Progenitor cell of endocrine pancreas (in vitro differentiated cells): ENCODE results near the gene SHISA8. TPM values are rescaled to one million over a fixed set of nuclear protein-coding genes. Genes with fewer than 3 reads are reported as not detected.

Experiments used
- DNase-seq: peaks from one replicate; pipeline ENCODE4 v3.0.0; 2021; ENCODE audit warnings: low spot score; ENCODE audit not compliant: unreplicated experiment
- H3K27ac Mint-ChIP-seq: 2 replicates; pipeline ENCODE4 v1.8.0; 2021; ENCODE audit warnings: mild to moderate bottlenecking, moderate library complexity, mixed read lengths
- H3K27me3 Mint-ChIP-seq: 2 replicates; pipeline ENCODE4 v1.8.0; 2021; ENCODE audit warnings: mixed read lengths
- H3K36me3 Mint-ChIP-seq: 2 replicates; pipeline ENCODE4 v1.8.0; 2022; ENCODE audit warnings: mixed read lengths; ENCODE audit not compliant: insufficient read depth
- H3K4me1 Mint-ChIP-seq: 2 replicates; pipeline ENCODE4 v1.8.0; 2021; ENCODE audit warnings: low read depth, mixed read lengths
- H3K4me3 Mint-ChIP-seq: 2 replicates; pipeline ENCODE4 v1.8.0; 2021; ENCODE audit warnings: low read depth, mild to moderate bottlenecking, moderate library complexity, mixed read lengths
- H3K9me3 Mint-ChIP-seq: 2 replicates; pipeline ENCODE4 v1.8.0; 2021; ENCODE audit warnings: low read depth, mixed read lengths
- CTCF ChIP-seq: fragments of 200-600 bp; sonication (generic); IDR thresholded peaks from one replicate; pipeline ENCODE4 v1.5.0; 2021; ENCODE audit warnings: antibody characterized with exemption, mild to moderate bottlenecking; ENCODE audit not compliant: unreplicated experiment
- total RNA-seq: library from RNA; stranded (reverse); gene quantifications from 2 replicates; pipeline ENCODE4 v1.2.1, GENCODE V29; 2021

Gene SHISA8
- total RNA-seq, 1 donor from 2014 or later: not detected

GRCh38 chr22:41915786-41916493, 1.1 kb upstream of the SHISA8 start:
- H3K36me3 Mint-ChIP-seq: no peaks in the 10 kb centered on the region
- H3K9me3 Mint-ChIP-seq: no peaks in the 10 kb centered on the region
- peaks cover 1% of the 10 kb centered on the region for H3K4me1 Mint-ChIP-seq
- no peak for DNase-seq
- H3K27ac Mint-ChIP-seq: no peak overlapping the region
- no peak overlapping the region for H3K4me3 Mint-ChIP-seq
- H3K27me3 Mint-ChIP-seq: peaks cover 72% of the 10 kb centered on the region
- no peak for TF ChIP-seq CTCF

GRCh38 chr22:41914611-41915034, 251 bp downstream of the SHISA8 start:
- Mint-ChIP-seq H3K36me3 (no peaks in the 10 kb centered on the region), H3K9me3 (no peaks in the 10 kb centered on the region), H3K27ac (no peak overlapping the region), H3K4me1 (peaks cover 1% of the 10 kb centered on the region), H3K27me3 (peaks cover 66% of the 10 kb centered on the region), H3K4me3 (no peak overlapping the region)
- TF ChIP-seq CTCF: no peak
- DNase-seq: no peak

- Mint-ChIP-seq H3K36me3 (no peaks in the 10 kb centered on the region), H3K27ac (no peak overlapping the region), H3K4me3 (no peak overlapping the region), H3K4me1 (peaks cover 1% of the 10 kb centered on the region), H3K27me3 (peaks cover 66% of the 10 kb centered on the region), H3K9me3 (no peaks in the 10 kb centered on the region)
- TF ChIP-seq CTCF: no peak
- peak; percentile 29 for DNase-seq
Measured at GRCh38 chr22:41913842-41914534, 886 bp downstream of the SHISA8 start.

- no peak for DNase-seq
- no peak for TF ChIP-seq CTCF
- H3K4me3 Mint-ChIP-seq: no peak overlapping the region
- H3K9me3 Mint-ChIP-seq: no peaks in the 10 kb centered on the region
- H3K4me1 Mint-ChIP-seq: peaks cover 1% of the 10 kb centered on the region
- peaks cover 63% of the 10 kb centered on the region for H3K27me3 Mint-ChIP-seq
- H3K36me3 Mint-ChIP-seq: no peaks in the 10 kb centered on the region
- H3K27ac Mint-ChIP-seq: no peak overlapping the region
Measured at GRCh38 chr22:41913040-41913719, 1.7 kb downstream of the SHISA8 start.

GRCh38 chr22:41912338-41913039, 2.4 kb downstream of the SHISA8 start:
- no peak for TF ChIP-seq CTCF
- Mint-ChIP-seq H3K27ac (no peak overlapping the region), H3K4me1 (peaks cover 1% of the 10 kb centered on the region), H3K36me3 (peaks cover under 1% of the 10 kb centered on the region), H3K27me3 (peaks cover 60% of the 10 kb centered on the region), H3K9me3 (no peaks in the 10 kb centered on the region), H3K4me3 (no peak overlapping the region)
- DNase-seq: no peak
